HepG2 (cell line): ENCODE results near the gene DTYMK. TPM values are rescaled to one million over a fixed set of nuclear protein-coding genes. Genes with fewer than 3 reads are reported as not detected.

Experiments
- CHCHD3 ChIP-seq: sonication (generic); formaldehyde crosslinking; IDR thresholded peaks from 2 replicates; pipeline ENCODE4 v1.8.0; 2022; ENCODE audit warnings: mild to moderate bottlenecking, missing genetic modification reagents, moderate library complexity
- CHD4 ChIP-seq: fragments of 200-600 bp; sonication (generic); IDR thresholded peaks from 2 replicates; pipeline ENCODE4 v1.7.0; 2017; ENCODE audit warnings: mild to moderate bottlenecking, low read length, borderline replicate concordance
- ESRRA ChIP-seq: sonication (generic); formaldehyde crosslinking; IDR thresholded peaks from 2 replicates; pipeline ENCODE4 v1.5.1; 2020; ENCODE audit warnings: mild to moderate bottlenecking, low read depth, missing genetic modification reagents
- GATAD2A ChIP-seq: IDR thresholded peaks from 2 replicates; pipeline ENCODE4 v1.6.1; 2016
- GTF3A ChIP-seq: sonication (generic); formaldehyde crosslinking; conservative IDR thresholded peaks from 2 replicates; pipeline ENCODE4 v1.4.0; 2020; ENCODE audit warnings: mild to moderate bottlenecking, missing genetic modification reagents
- HHEX ChIP-seq: IDR thresholded peaks from 2 replicates; pipeline ENCODE4 v1.6.1; 2016; ENCODE audit warnings: control low read depth
- HNRNPH1 ChIP-seq: fragments of 200-400 bp; formaldehyde crosslinking; optimal IDR thresholded peaks from 2 replicates; pipeline ENCODE3; 2017; ENCODE audit warnings: mild to moderate bottlenecking, low read depth, low read length
- MYC ChIP-seq: sonication (generic); formaldehyde crosslinking; IDR thresholded peaks from 2 replicates; pipeline ENCODE4 v1.9.0; 2021; ENCODE audit warnings: missing genetic modification reagents, borderline replicate concordance
- NCOA1 ChIP-seq: sonication (generic); formaldehyde crosslinking; IDR thresholded peaks from 2 replicates; pipeline ENCODE4 v1.9.0; 2021; ENCODE audit warnings: missing genetic modification reagents
- NR3C1 ChIP-seq: sonication (generic); formaldehyde crosslinking; IDR thresholded peaks from 2 replicates; pipeline ENCODE4 v1.4.0; 2020; ENCODE audit warnings: missing genetic modification reagents
- RBM39 ChIP-seq: fragments of 200-400 bp; formaldehyde crosslinking; IDR thresholded peaks from one replicate; pipeline ENCODE4 v1.6.1; 2018; ENCODE audit warnings: antibody characterized with exemption, mild to moderate bottlenecking, low read depth, low read length; ENCODE audit not compliant: poor library complexity, severe bottlenecking
- SALL2 ChIP-seq: sonication (generic); formaldehyde crosslinking; IDR thresholded peaks from 2 replicates; pipeline ENCODE4 v1.8.1; 2023; ENCODE audit warnings: mild to moderate bottlenecking, missing genetic modification reagents, inconsistent platforms
- ZIK1 ChIP-seq: sonication (generic); formaldehyde crosslinking; IDR thresholded peaks from 2 replicates; pipeline ENCODE4 v1.5.0; 2020; ENCODE audit warnings: mild to moderate bottlenecking, low read depth, missing genetic modification reagents, borderline replicate concordance
- ZNF737 ChIP-seq: sonication (generic); formaldehyde crosslinking; IDR thresholded peaks from 2 replicates; pipeline ENCODE4 v1.5.0; 2020; ENCODE audit warnings: missing genetic modification reagents, mild to moderate bottlenecking, borderline replicate concordance
- ZSCAN20 ChIP-seq: sonication (generic); formaldehyde crosslinking; IDR thresholded peaks from 2 replicates; pipeline ENCODE4 v1.4.0; 2020; ENCODE audit warnings: missing genetic modification reagents, mild to moderate bottlenecking, borderline replicate concordance
- polyA plus RNA-seq, 8 experiments: library from polyadenylated mRNA; depleted of rRNA in 3 of 8; stranded (reverse) in 7 of 8; unstranded in 1 of 8; fragments of >200 nt; fragmentation: Illumina TruSeq in 4 of 8; extraction: Trizol in 4 of 8; gene quantifications; 2 replicates each; pipeline versions ENCODE4 v1.2.1 to v1.2.3, GENCODE V29; 2011 to 2016; ENCODE audit warnings: low read depth in 4 of 8, missing spikeins in 1 of 8, mixed read lengths in 1 of 8; ENCODE audit not compliant: insufficient read depth in 1 of 8
- total RNA-seq, 5 experiments: library from RNA; depleted of rRNA; stranded (reverse); fragments of >200 nt; fragmentation: Illumina TruSeq; extraction: Trizol; gene quantifications; 2 replicates each; pipeline ENCODE4 v1.2.3, GENCODE V29; 2016; ENCODE audit warnings: low read depth in 1 of 5
- TF ChIP-seq, protein P1 (sequence below): sonication (generic); formaldehyde crosslinking; IDR thresholded peaks from 2 replicates; pipeline ENCODE4 v1.4.0; 2020; ENCODE audit warnings: missing genetic modification reagents
- TF ChIP-seq, protein P2 (sequence below): sonication (generic); formaldehyde crosslinking; IDR thresholded peaks from 2 replicates; pipeline ENCODE4 v1.4.0; 2020; ENCODE audit warnings: mild to moderate bottlenecking, missing genetic modification reagents
- TF ChIP-seq, protein P3 (sequence below): IDR thresholded peaks from 2 replicates; pipeline ENCODE4 v1.6.1; 2016
- TF ChIP-seq, protein P4 (sequence below): IDR thresholded peaks from 2 replicates; pipeline ENCODE4 v1.6.1; 2016; ENCODE audit warnings: missing genetic modification reagents, missing compliant biosample characterization
- TF ChIP-seq, protein P5 (sequence below): sonication (generic); formaldehyde crosslinking; IDR thresholded peaks from 2 replicates; pipeline ENCODE4 v1.4.0; 2020; ENCODE audit warnings: missing genetic modification reagents

The DTYMK gene
- total and polyA plus RNA-seq, 2 of the 13 experiments (the other 11 are each of a cell fraction or from before 2014, with no cell fraction given), result 57.5 to 134 TPM

DNA sequence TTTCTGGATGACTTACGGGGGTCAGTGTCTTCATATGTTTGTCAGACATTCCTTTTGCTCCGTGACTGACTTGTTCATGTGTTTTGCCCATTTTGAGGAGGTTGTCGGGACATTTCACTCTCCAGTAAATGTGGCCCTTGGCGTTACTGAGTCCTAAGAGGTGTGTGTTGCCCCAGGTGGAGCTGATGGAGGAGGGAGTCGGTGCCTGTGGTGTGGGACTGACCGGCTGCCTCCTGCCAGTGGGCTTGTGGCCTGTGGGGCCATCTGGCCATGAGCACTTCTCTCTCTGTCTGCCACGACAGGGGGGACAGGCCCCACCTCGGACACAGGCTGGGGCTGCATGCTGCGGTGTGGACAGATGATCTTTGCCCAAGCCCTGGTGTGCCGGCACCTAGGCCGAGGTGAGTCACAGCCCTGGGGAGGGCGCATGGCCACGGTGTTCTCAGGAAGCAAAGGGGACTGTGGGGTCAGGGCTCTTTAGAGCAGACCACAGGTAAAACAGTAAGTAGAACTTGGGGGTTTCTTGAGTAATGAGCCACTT lies 33.3 kb downstream of the DTYMK start (continued):
- TF ChIP-seq, protein P1, sequence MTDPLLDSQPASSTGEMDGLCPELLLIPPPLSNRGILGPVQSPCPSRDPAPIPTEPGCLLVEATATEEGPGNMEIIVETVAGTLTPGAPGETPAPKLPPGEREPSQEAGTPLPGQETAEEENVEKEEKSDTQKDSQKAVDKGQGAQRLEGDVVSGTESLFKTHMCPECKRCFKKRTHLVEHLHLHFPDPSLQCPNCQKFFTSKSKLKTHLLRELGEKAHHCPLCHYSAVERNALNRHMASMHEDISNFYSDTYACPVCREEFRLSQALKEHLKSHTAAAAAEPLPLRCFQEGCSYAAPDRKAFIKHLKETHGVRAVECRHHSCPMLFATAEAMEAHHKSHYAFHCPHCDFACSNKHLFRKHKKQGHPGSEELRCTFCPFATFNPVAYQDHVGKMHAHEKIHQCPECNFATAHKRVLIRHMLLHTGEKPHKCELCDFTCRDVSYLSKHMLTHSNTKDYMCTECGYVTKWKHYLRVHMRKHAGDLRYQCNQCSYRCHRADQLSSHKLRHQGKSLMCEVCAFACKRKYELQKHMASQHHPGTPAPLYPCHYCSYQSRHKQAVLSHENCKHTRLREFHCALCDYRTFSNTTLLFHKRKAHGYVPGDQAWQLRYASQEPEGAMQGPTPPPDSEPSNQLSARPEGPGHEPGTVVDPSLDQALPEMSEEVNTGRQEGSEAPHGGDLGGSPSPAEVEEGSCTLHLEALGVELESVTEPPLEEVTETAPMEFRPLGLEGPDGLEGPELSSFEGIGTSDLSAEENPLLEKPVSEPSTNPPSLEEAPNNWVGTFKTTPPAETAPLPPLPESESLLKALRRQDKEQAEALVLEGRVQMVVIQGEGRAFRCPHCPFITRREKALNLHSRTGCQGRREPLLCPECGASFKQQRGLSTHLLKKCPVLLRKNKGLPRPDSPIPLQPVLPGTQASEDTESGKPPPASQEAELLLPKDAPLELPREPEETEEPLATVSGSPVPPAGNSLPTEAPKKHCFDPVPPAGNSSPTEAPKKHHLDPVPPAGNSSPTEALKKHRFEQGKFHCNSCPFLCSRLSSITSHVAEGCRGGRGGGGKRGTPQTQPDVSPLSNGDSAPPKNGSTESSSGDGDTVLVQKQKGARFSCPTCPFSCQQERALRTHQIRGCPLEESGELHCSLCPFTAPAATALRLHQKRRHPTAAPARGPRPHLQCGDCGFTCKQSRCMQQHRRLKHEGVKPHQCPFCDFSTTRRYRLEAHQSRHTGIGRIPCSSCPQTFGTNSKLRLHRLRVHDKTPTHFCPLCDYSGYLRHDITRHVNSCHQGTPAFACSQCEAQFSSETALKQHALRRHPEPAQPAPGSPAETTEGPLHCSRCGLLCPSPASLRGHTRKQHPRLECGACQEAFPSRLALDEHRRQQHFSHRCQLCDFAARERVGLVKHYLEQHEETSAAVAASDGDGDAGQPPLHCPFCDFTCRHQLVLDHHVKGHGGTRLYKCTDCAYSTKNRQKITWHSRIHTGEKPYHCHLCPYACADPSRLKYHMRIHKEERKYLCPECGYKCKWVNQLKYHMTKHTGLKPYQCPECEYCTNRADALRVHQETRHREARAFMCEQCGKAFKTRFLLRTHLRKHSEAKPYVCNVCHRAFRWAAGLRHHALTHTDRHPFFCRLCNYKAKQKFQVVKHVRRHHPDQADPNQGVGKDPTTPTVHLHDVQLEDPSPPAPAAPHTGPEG, result 0 out of 2 replicates have a peak, but pooled peaks have one; percentile 54
- peak; percentile 95 for TF ChIP-seq GATAD2A (CRISPR knock-in tag)
- peak; percentile 71; the same call in 1 of the 2 replicates for TF ChIP-seq ZIK1
- TF ChIP-seq CHD4, result no peak
- TF ChIP-seq HNRNPH1, result no peak
- TF ChIP-seq ZSCAN20 (CRISPR knock-in tag), result peak; percentile 89; the same call in 1 of the 2 replicates
- peak; percentile 97 for TF ChIP-seq MYC (CRISPR knock-in tag)
- no peak for TF ChIP-seq SALL2 (CRISPR knock-in tag)
- TF ChIP-seq ESRRA, result 0 out of 2 replicates have a peak, but pooled peaks have one; percentile 80
- TF ChIP-seq, protein P2, sequence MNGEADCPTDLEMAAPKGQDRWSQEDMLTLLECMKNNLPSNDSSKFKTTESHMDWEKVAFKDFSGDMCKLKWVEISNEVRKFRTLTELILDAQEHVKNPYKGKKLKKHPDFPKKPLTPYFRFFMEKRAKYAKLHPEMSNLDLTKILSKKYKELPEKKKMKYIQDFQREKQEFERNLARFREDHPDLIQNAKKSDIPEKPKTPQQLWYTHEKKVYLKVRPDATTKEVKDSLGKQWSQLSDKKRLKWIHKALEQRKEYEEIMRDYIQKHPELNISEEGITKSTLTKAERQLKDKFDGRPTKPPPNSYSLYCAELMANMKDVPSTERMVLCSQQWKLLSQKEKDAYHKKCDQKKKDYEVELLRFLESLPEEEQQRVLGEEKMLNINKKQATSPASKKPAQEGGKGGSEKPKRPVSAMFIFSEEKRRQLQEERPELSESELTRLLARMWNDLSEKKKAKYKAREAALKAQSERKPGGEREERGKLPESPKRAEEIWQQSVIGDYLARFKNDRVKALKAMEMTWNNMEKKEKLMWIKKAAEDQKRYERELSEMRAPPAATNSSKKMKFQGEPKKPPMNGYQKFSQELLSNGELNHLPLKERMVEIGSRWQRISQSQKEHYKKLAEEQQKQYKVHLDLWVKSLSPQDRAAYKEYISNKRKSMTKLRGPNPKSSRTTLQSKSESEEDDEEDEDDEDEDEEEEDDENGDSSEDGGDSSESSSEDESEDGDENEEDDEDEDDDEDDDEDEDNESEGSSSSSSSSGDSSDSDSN (CRISPR knock-in tag), result peak; percentile 87
- TF ChIP-seq, protein P3, sequence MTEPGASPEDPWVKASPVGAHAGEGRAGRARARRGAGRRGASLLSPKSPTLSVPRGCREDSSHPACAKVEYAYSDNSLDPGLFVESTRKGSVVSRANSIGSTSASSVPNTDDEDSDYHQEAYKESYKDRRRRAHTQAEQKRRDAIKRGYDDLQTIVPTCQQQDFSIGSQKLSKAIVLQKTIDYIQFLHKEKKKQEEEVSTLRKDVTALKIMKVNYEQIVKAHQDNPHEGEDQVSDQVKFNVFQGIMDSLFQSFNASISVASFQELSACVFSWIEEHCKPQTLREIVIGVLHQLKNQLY (CRISPR knock-in tag), result peak; percentile 98
- TF ChIP-seq HHEX (CRISPR knock-in tag), result no peak
- TF ChIP-seq CHCHD3 (CRISPR knock-in tag), result 0 out of 2 replicates have a peak, but pooled peaks have one; percentile 54
- TF ChIP-seq, protein P4, sequence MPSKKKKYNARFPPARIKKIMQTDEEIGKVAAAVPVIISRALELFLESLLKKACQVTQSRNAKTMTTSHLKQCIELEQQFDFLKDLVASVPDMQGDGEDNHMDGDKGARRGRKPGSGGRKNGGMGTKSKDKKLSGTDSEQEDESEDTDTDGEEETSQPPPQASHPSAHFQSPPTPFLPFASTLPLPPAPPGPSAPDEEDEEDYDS (CRISPR knock-in tag), result peak; percentile 62; the same call in 1 of the 2 replicates
- no peak for TF ChIP-seq NR3C1 (CRISPR knock-in tag)
- no peak for TF ChIP-seq RBM39
- no peak for TF ChIP-seq NCOA1 (CRISPR knock-in tag)
- no peak for TF ChIP-seq GTF3A (CRISPR knock-in tag)
- TF ChIP-seq, protein P5, sequence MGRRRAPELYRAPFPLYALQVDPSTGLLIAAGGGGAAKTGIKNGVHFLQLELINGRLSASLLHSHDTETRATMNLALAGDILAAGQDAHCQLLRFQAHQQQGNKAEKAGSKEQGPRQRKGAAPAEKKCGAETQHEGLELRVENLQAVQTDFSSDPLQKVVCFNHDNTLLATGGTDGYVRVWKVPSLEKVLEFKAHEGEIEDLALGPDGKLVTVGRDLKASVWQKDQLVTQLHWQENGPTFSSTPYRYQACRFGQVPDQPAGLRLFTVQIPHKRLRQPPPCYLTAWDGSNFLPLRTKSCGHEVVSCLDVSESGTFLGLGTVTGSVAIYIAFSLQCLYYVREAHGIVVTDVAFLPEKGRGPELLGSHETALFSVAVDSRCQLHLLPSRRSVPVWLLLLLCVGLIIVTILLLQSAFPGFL (CRISPR knock-in tag), result no peak
- no peak for TF ChIP-seq ZNF737 (CRISPR knock-in tag)
